H9 (cell line): Measurements from ENCODE around the gene MST1. TPM values are rescaled to one million over a fixed set of nuclear protein-coding genes. Genes with fewer than 3 reads are reported as not detected.

Experiments used
- DNase-seq: peaks from one replicate; pipeline ENCODE4 v3.0.0-alpha.2; 2017
- H2AFZ ChIP-seq: one replicate; pipeline ENCODE4 v1.6.1; 2013; ENCODE audit warnings: mild to moderate bottlenecking, low read length, control low read depth, moderate library complexity
- H2AK5ac ChIP-seq: 2 replicates; pipeline ENCODE4 v1.6.1; 2013; ENCODE audit warnings: low read length, control low read depth, mixed read lengths; ENCODE audit not compliant: insufficient read length
- H2BK120ac ChIP-seq: one replicate; pipeline ENCODE4 v1.6.1; 2013; ENCODE audit warnings: low read depth, mild to moderate bottlenecking, low read length, control low read depth, inconsistent platforms; ENCODE audit not compliant: poor library complexity, severe bottlenecking
- H2BK12ac ChIP-seq: 2 replicates; pipeline ENCODE4 v1.6.1; 2013; ENCODE audit warnings: low read length, control low read depth, mixed read lengths, low read depth; ENCODE audit not compliant: insufficient read length
- H2BK15ac ChIP-seq: 2 replicates; pipeline ENCODE4 v1.6.1; 2013; ENCODE audit warnings: low read depth, low read length, control low read depth
- H2BK20ac ChIP-seq: one replicate; pipeline ENCODE4 v1.6.1; 2013; ENCODE audit warnings: low read depth, mild to moderate bottlenecking, low read length, control low read depth, inconsistent platforms; ENCODE audit not compliant: poor library complexity, severe bottlenecking
- H2BK5ac ChIP-seq: 2 replicates; pipeline ENCODE4 v1.6.1; 2013; ENCODE audit warnings: low read length, control low read depth, mixed read lengths; ENCODE audit not compliant: insufficient read length
- H3K14ac ChIP-seq: 2 replicates; pipeline ENCODE4 v1.6.1; 2013; ENCODE audit warnings: low read length, control low read depth; ENCODE audit not compliant: insufficient read depth
- H3K18ac ChIP-seq: 2 replicates; pipeline ENCODE4 v1.6.1; 2013; ENCODE audit warnings: low read depth, mild to moderate bottlenecking, mixed read lengths, low read length, control low read depth; ENCODE audit not compliant: insufficient read length
- H3K23ac ChIP-seq: 2 replicates; pipeline ENCODE4 v1.6.1; 2013; ENCODE audit warnings: low read length, control low read depth, mixed read lengths, low read depth; ENCODE audit not compliant: insufficient read length
- H3K23me2 ChIP-seq: 2 replicates; pipeline ENCODE4 v1.6.1; 2013; ENCODE audit warnings: low read depth, mild to moderate bottlenecking, mixed read lengths, low read length, control low read depth; ENCODE audit not compliant: insufficient read length, poor library complexity, severe bottlenecking
- H3K27ac ChIP-seq: 2 replicates; pipeline ENCODE4 v1.5.1; 2013; ENCODE audit warnings: low read length, control low read depth, mixed read lengths, low read depth; ENCODE audit not compliant: insufficient read length
- H3K27me3 ChIP-seq: 2 replicates; pipeline ENCODE4 v1.6.1; 2013; ENCODE audit warnings: low read length, control low read depth, inconsistent platforms; ENCODE audit not compliant: insufficient read depth
- H3K4ac ChIP-seq: 2 replicates; pipeline ENCODE4 v1.6.1; 2013; ENCODE audit warnings: low read depth, mild to moderate bottlenecking, control low read depth, inconsistent platforms, low read length, moderate library complexity
- H3K4me1 ChIP-seq: 2 replicates; pipeline ENCODE4 v1.6.1; 2013; ENCODE audit warnings: low read length, control low read depth, inconsistent platforms; ENCODE audit not compliant: insufficient read depth
- H3K4me2 ChIP-seq: 2 replicates; pipeline ENCODE4 v1.6.1; 2013; ENCODE audit warnings: low read length, control low read depth, mixed read lengths; ENCODE audit not compliant: insufficient read length, insufficient read depth
- H3K56ac ChIP-seq: 2 replicates; pipeline ENCODE4 v1.6.1; 2013; ENCODE audit warnings: low read depth, mild to moderate bottlenecking, mixed read lengths, low read length, control low read depth; ENCODE audit not compliant: insufficient read length
- H3K79me1 ChIP-seq: 2 replicates; pipeline ENCODE4 v1.6.1; 2013; ENCODE audit warnings: low read depth, mild to moderate bottlenecking, moderate library complexity, low read length, control low read depth, inconsistent platforms; ENCODE audit not compliant: insufficient read depth, poor library complexity, severe bottlenecking
- H3K79me2 ChIP-seq: 2 replicates; pipeline ENCODE4 v1.6.1; 2013; ENCODE audit warnings: low read length, control low read depth, inconsistent platforms; ENCODE audit not compliant: insufficient read depth
- H3K9ac ChIP-seq: 2 replicates; pipeline ENCODE4 v1.6.1; 2013; ENCODE audit warnings: low read length, control low read depth, mixed read lengths; ENCODE audit not compliant: insufficient read length; ENCODE audit errors: extremely low read depth
- H3K9me3 ChIP-seq: one replicate; pipeline ENCODE4 v1.6.1; 2013; ENCODE audit warnings: low read depth, low read length, inconsistent platforms; ENCODE audit not compliant: control insufficient read depth
- H3T11ph ChIP-seq: one replicate; pipeline ENCODE4 v1.6.1; 2013; ENCODE audit warnings: mild to moderate bottlenecking, low read length, control low read depth, inconsistent platforms
- H4K20me1 ChIP-seq: one replicate; pipeline ENCODE4 v1.6.1; 2013; ENCODE audit not compliant: control insufficient read depth, insufficient read length, insufficient read depth
- H4K5ac ChIP-seq: 2 replicates; pipeline ENCODE4 v1.6.1; 2013; ENCODE audit warnings: low read depth, mild to moderate bottlenecking, mixed read lengths, low read length, control low read depth; ENCODE audit not compliant: insufficient read length
- H4K8ac ChIP-seq: replicated peaks from 2 replicates; pipeline ENCODE4 v1.6.1; 2013; ENCODE audit warnings: low read length, control low read depth, mixed read lengths, low read depth; ENCODE audit not compliant: insufficient read length
- H4K91ac ChIP-seq: 2 replicates; pipeline ENCODE4 v1.6.1; 2013; ENCODE audit warnings: low read depth, mild to moderate bottlenecking, moderate library complexity, mixed read lengths, low read length, control low read depth; ENCODE audit not compliant: insufficient read length
- H3K27ac Mint-ChIP-seq, 3 experiments: 2 replicates in 2 of 3; 3 replicates in 1 of 3; pipeline ENCODE4 v1.8.0; 2020 to 2021; ENCODE audit warnings: mixed read lengths in 3 of 3, mild to moderate bottlenecking in 1 of 3, moderate library complexity in 1 of 3
- H3K27me3 Mint-ChIP-seq: 2 replicates; pipeline ENCODE4 v1.8.0; 2021; ENCODE audit warnings: low read depth, mild to moderate bottlenecking, moderate library complexity, mixed read lengths
- H3K36me3 Mint-ChIP-seq, 3 experiments: 2 replicates in 2 of 3; 3 replicates in 1 of 3; pipeline ENCODE4 v1.8.0; 2020 to 2021; ENCODE audit warnings: low read depth in 3 of 3, mixed read lengths in 3 of 3; ENCODE audit not compliant: insufficient read depth in 1 of 3
- H3K4me1 Mint-ChIP-seq, 2 experiments: 2 replicates each; pipeline ENCODE4 v1.8.0; 2020; ENCODE audit warnings: mixed read lengths in 2 of 2
- H3K4me3 Mint-ChIP-seq, 2 experiments: 2 replicates in 1 of 2; 3 replicates in 1 of 2; pipeline ENCODE4 v1.8.0; 2020 to 2021; ENCODE audit warnings: mild to moderate bottlenecking in 2 of 2, mixed read lengths in 2 of 2, moderate library complexity in 1 of 2
- H3K9me3 Mint-ChIP-seq, 2 experiments: 2 replicates in 1 of 2; 3 replicates in 1 of 2; pipeline ENCODE4 v1.8.0; 2020; ENCODE audit warnings: mild to moderate bottlenecking in 2 of 2, mixed read lengths in 2 of 2, moderate library complexity in 1 of 2
- CTCF ChIP-seq: fragments of 200-600 bp; sonication (generic); conservative IDR thresholded peaks from 3 replicates; pipeline ENCODE4 v1.8.0; 2021; ENCODE audit warnings: antibody characterized with exemption, mild to moderate bottlenecking
- WGBS: extraction: QIAGEN DNeasy Blood & Tissue Kit; methylation state at CpG from one replicate; pipeline ENCODE4 v1.1.7; 2013; ENCODE audit warnings: missing lambda C conversion rate, low lambda C conversion rate, mixed read lengths; ENCODE audit not compliant: insufficient read length; ENCODE audit errors: extremely low coverage; 5-methylcytosine and 5-hydroxymethylcytosine counted together
- total RNA-seq: library from RNA; stranded (reverse); gene quantifications from 2 replicates; pipeline ENCODE4 v1.2.1, GENCODE V29; 2021

Gene MST1
- total RNA-seq, 1 experiment from 2014 or later = 8.9 TPM

- Histone ChIP-seq H3K14ac (no peak overlapping the region), H3K9ac (no peak overlapping the region), H4K91ac (no peak overlapping the region), H3K18ac (no peak overlapping the region), H4K8ac (no peak overlapping the region), H2BK15ac (no peak overlapping the region), H4K20me1 (no peaks in the 10 kb centered on the region), H2BK5ac (no peak overlapping the region), H3K56ac (no peak overlapping the region), H2BK12ac (no peak overlapping the region), H3K4me1 (no peaks in the 10 kb centered on the region), H2AK5ac (no peak overlapping the region), H2AFZ (no peak overlapping the region), H2BK20ac (no peak overlapping the region), H3T11ph (no peak overlapping the region), H3K23me2 (peaks cover 10% of the 10 kb centered on the region), H3K27ac (no peak overlapping the region), H3K79me2 (no peaks in the 10 kb centered on the region), H2BK120ac (no peak overlapping the region), H3K4me2 (no peak overlapping the region), H3K9me3 (no peaks in the 10 kb centered on the region), H3K23ac (no peak overlapping the region), H3K27me3 (no peaks in the 10 kb centered on the region), H3K4ac (no peak overlapping the region), H3K79me1 (no peaks in the 10 kb centered on the region), H4K5ac (no peak overlapping the region)
- H3K27me3 Mint-ChIP-seq = peaks cover 4% of the 10 kb centered on the region
- H3K4me1 Mint-ChIP-seq = peaks cover 8 to 10% of the 10 kb centered on the region in 2 experiments
- H3K9me3 Mint-ChIP-seq = no peaks in the 10 kb centered on the region
- H3K36me3 Mint-ChIP-seq = peaks cover 0 to 30% (median 29%) of the 10 kb centered on the region in 3 experiments; a peak in 6 of 7 replicates
- H3K4me3 Mint-ChIP-seq = peak overlapping the region in 1 of 2 experiments; percentile 60; a peak in 2 of 5 replicates
- no peak overlapping the region for H3K27ac Mint-ChIP-seq
- no CpG with 5 or more reads among the region's 14 CpGs for WGBS
- TF ChIP-seq CTCF = no peak
- DNase-seq = peak; percentile 25
Observed at GRCh38 chr3:49717211-49717958, 28.1 kb upstream of the MST1 start.
